Measurements from ENCODE around the gene LIN52.

LIN52 gene

GRCh38 chr14:74239848-74240793, 155.4 kb downstream of the LIN52 start:
- DNase-seq (ENCODE audit: insufficient read length, low spot score) (no peak), FAIRE-seq (no peak)
- no peak for TF ChIP-seq PAX5 (IDR thresholded peaks at IDR 0.05; ENCODE audit: insufficient read depth, low read length, severe bottlenecking)
- TF ChIP-seq TAF1 (IDR thresholded peaks at IDR 0.05; ENCODE audit: low read depth, low read length) = no peak
- TF ChIP-seq SPI1 (IDR thresholded peaks at IDR 0.05; ENCODE audit: low read depth, low read length) = no peak
- no peak for TF ChIP-seq POLR2A (IDR thresholded peaks at IDR 0.05; ENCODE audit: low read depth, low read length)

- FAIRE-seq = no peak
- DNase-seq (ENCODE audit: insufficient read length, low spot score) = no peak
Observed at GRCh38 chr14:74240794-74241651, 156.3 kb downstream of the LIN52 start.

GRCh38 chr14:74241652-74242017, 156.9 kb downstream of the LIN52 start:
- FAIRE-seq (no peak), DNase-seq (ENCODE audit: insufficient read length, low spot score) (no peak)
- TF ChIP-seq POU2F2 (IDR thresholded peaks at IDR 0.05; ENCODE audit: low read depth, low read length) = no peak
- TF ChIP-seq PAX5 (IDR thresholded peaks at IDR 0.05; ENCODE audit: insufficient read depth, low read length, severe bottlenecking) = no peak
- no peak for TF ChIP-seq TAF1 (IDR thresholded peaks at IDR 0.05; ENCODE audit: low read depth, low read length)
- no peak for TF ChIP-seq SPI1 (IDR thresholded peaks at IDR 0.05; ENCODE audit: low read depth, low read length)
- TF ChIP-seq POLR2AphosphoS5 (IDR thresholded peaks at IDR 0.05; ENCODE audit: low read depth, low read length) = no peak
- no peak for TF ChIP-seq POLR2A (IDR thresholded peaks at IDR 0.05; ENCODE audit: low read depth, low read length)

More at GRCh38 chr14:74240794-74241651, 156.3 kb downstream of the LIN52 start:
- TF ChIP-seq SPI1 (IDR thresholded peaks at IDR 0.05; ENCODE audit: low read depth, low read length) (no peak), POLR2AphosphoS5 (IDR thresholded peaks at IDR 0.05; ENCODE audit: low read depth, low read length) (no peak), PAX5 (IDR thresholded peaks at IDR 0.05; ENCODE audit: insufficient read depth, low read length, severe bottlenecking) (no peak), TAF1 (IDR thresholded peaks at IDR 0.05; ENCODE audit: low read depth, low read length) (no peak), POLR2A (IDR thresholded peaks at IDR 0.05; ENCODE audit: low read depth, low read length) (no peak), POU2F2 (IDR thresholded peaks at IDR 0.05; ENCODE audit: low read depth, low read length) (no peak)

- DNase-seq (ENCODE audit: insufficient read length, low spot score) (no peak), FAIRE-seq (no peak)
- TF ChIP-seq TAF1 (IDR thresholded peaks at IDR 0.05; ENCODE audit: low read depth, low read length) (no peak), PAX5 (IDR thresholded peaks at IDR 0.05; ENCODE audit: insufficient read depth, low read length, severe bottlenecking) (no peak)
Observed at GRCh38 chr14:74242021-74242779, 157.4 kb downstream of the LIN52 start.

GRCh38 chr14:74242780-74243042, 158.0 kb downstream of the LIN52 start:
- no peak for FAIRE-seq
- TF ChIP-seq PAX5 (IDR thresholded peaks at IDR 0.05; ENCODE audit: insufficient read depth, low read length, severe bottlenecking) (no peak), POLR2A (IDR thresholded peaks at IDR 0.05; ENCODE audit: low read depth, low read length) (no peak), POLR2AphosphoS5 (IDR thresholded peaks at IDR 0.05; ENCODE audit: low read depth, low read length) (no peak), TAF1 (IDR thresholded peaks at IDR 0.05; ENCODE audit: low read depth, low read length) (no peak), SPI1 (IDR thresholded peaks at IDR 0.05; ENCODE audit: low read depth, low read length) (no peak), POU2F2 (IDR thresholded peaks at IDR 0.05; ENCODE audit: low read depth, low read length) (no peak)
- no peak for DNase-seq (ENCODE audit: insufficient read length, low spot score)

GRCh38 chr14:74243051-74243450, 158.3 kb downstream of the LIN52 start:
- FAIRE-seq (no peak), DNase-seq (ENCODE audit: insufficient read length, low spot score) (no peak)
- TF ChIP-seq POLR2AphosphoS5 (IDR thresholded peaks at IDR 0.05; ENCODE audit: low read depth, low read length) (no peak), PAX5 (IDR thresholded peaks at IDR 0.05; ENCODE audit: insufficient read depth, low read length, severe bottlenecking) (no peak), TAF1 (IDR thresholded peaks at IDR 0.05; ENCODE audit: low read depth, low read length) (no peak), POLR2A (IDR thresholded peaks at IDR 0.05; ENCODE audit: low read depth, low read length) (no peak), SPI1 (IDR thresholded peaks at IDR 0.05; ENCODE audit: low read depth, low read length) (no peak), POU2F2 (IDR thresholded peaks at IDR 0.05; ENCODE audit: low read depth, low read length) (no peak)

GRCh38 chr14:74244115-74244514, 159.4 kb downstream of the LIN52 start:
- DNase-seq (ENCODE audit: insufficient read length, low spot score) = no peak
- TF ChIP-seq POU2F2 (IDR thresholded peaks at IDR 0.05; ENCODE audit: low read depth, low read length) (no peak), PAX5 (IDR thresholded peaks at IDR 0.05; ENCODE audit: insufficient read depth, low read length, severe bottlenecking) (no peak), SPI1 (IDR thresholded peaks at IDR 0.05; ENCODE audit: low read depth, low read length) (no peak), TAF1 (IDR thresholded peaks at IDR 0.05; ENCODE audit: low read depth, low read length) (no peak), POLR2AphosphoS5 (IDR thresholded peaks at IDR 0.05; ENCODE audit: low read depth, low read length) (no peak), POLR2A (IDR thresholded peaks at IDR 0.05; ENCODE audit: low read depth, low read length) (no peak)

GRCh38 chr14:74245292-74245691, 160.5 kb downstream of the LIN52 start:
- no peak for FAIRE-seq
- TF ChIP-seq POU2F2 (IDR thresholded peaks at IDR 0.05; ENCODE audit: low read depth, low read length) = no peak
- no peak for TF ChIP-seq TAF1 (IDR thresholded peaks at IDR 0.05; ENCODE audit: low read depth, low read length)
- no peak for TF ChIP-seq POLR2A (IDR thresholded peaks at IDR 0.05; ENCODE audit: low read depth, low read length)
- DNase-seq (ENCODE audit: insufficient read length, low spot score) = no peak

More at GRCh38 chr14:74244115-74244514, 159.4 kb downstream of the LIN52 start:
- no peak for FAIRE-seq

- no peak for TF ChIP-seq SPI1 (IDR thresholded peaks at IDR 0.05; ENCODE audit: low read depth, low read length)
- no peak for TF ChIP-seq POLR2A (IDR thresholded peaks at IDR 0.05; ENCODE audit: low read depth, low read length)
Observed at GRCh38 chr14:74246542-74246941, 161.8 kb downstream of the LIN52 start.

More at GRCh38 chr14:74246542-74246941, 161.8 kb downstream of the LIN52 start:
- no peak for DNase-seq (ENCODE audit: insufficient read length, low spot score)
- FAIRE-seq = no peak
